Heart right ventricle (tissue), 16 donors: ENCODE measurements around the gene GHRHR. TPM values are rescaled to one million over a fixed set of nuclear protein-coding genes. Genes with fewer than 3 reads are reported as not detected.

Experiments used
- ATAC-seq, 8 donors: fragments of 200-7000 bp; cut with Tn5 transposase; one replicate each; pipeline ENCODE4 v1.9.1; 2020; ENCODE audit warnings: mild to moderate bottlenecking in 8 of 8, moderate library complexity in 8 of 8, moderate number of reproducible peaks in 1 of 8
- DNase-seq, 2 donors: peaks; one replicate each; pipeline ENCODE4 v3.0.0-alpha.2; 2020
- H3K27ac ChIP-seq, 10 donors: fragments of 200-600 bp; sonication (generic) in 2 of 10; one replicate each; pipeline versions ENCODE4 v1.5.0 to v1.8.0; 2020 to 2022; ENCODE audit warnings: mild to moderate bottlenecking in 3 of 10
- H3K27me3 ChIP-seq, 7 donors: fragments of 200-600 bp; one replicate each; pipeline ENCODE4 v1.8.0; 2021 to 2022; ENCODE audit warnings: mild to moderate bottlenecking in 2 of 7
- H3K36me3 ChIP-seq, 9 donors: fragments of 200-600 bp; sonication (generic) in 1 of 9; one replicate each; pipeline versions ENCODE4 v1.5.0 to v1.8.0; 2020 to 2022; ENCODE audit warnings: mild to moderate bottlenecking in 2 of 9
- H3K4me1 ChIP-seq, 9 donors: fragments of 200-600 bp; sonication (generic) in 1 of 9; one replicate each; pipeline versions ENCODE4 v1.5.0 to v1.8.0; 2020 to 2022; ENCODE audit warnings: mild to moderate bottlenecking in 4 of 9
- H3K4me3 ChIP-seq, 10 donors: fragments of 200-600 bp; sonication (generic) in 2 of 10; one replicate each; pipeline versions ENCODE4 v1.5.0 to v1.8.0; 2020 to 2022; ENCODE audit warnings: mild to moderate bottlenecking in 7 of 10, moderate library complexity in 2 of 10
- H3K9me3 ChIP-seq, 11 donors: fragments of 200-600 bp in 10 of 11; sonication (generic) in 2 of 11; one replicate each; pipeline versions ENCODE4 v1.5.0 to v1.8.0; 2013 to 2022; ENCODE audit warnings: mild to moderate bottlenecking in 2 of 11, control low read depth in 1 of 11, moderate library complexity in 1 of 11
- CTCF ChIP-seq, 9 donors: fragments of 200-600 bp; sonication (generic) in 2 of 9; IDR thresholded peaks; one replicate each; pipeline versions ENCODE4 v1.5.0 to v1.8.0; 2021 to 2022; ENCODE audit warnings: antibody characterized with exemption in 9 of 9, mild to moderate bottlenecking in 5 of 9, moderate library complexity in 1 of 9
- WGBS, 2 donors: extraction: QIAGEN DNeasy Blood & Tissue Kit; methylation state at CpG; one replicate each; pipeline ENCODE4 v1.1.7; 2013; ENCODE audit warnings: inconsistent platforms in 1 of 2; 5-methylcytosine and 5-hydroxymethylcytosine counted together
- intact Hi-C, 10 donors: fragments of 100-400 bp; cut with DNase I; formaldehyde crosslinking; loops; one replicate each; pipeline versions ENCODE4 v1.11.1 to v1.14.2; 2022
- long read RNA-seq, 3 donors: library from polyadenylated mRNA; unstranded; transcript quantifications; one replicate each; pipeline ENCODE4 v2.0.0, GENCODE V29; 2020 to 2021
- polyA plus RNA-seq, 2 donors: library from polyadenylated mRNA; stranded (reverse); fragments of 200-250 nt; gene quantifications; one replicate each; pipeline ENCODE4 v1.2.3, GENCODE V29; 2013
- total RNA-seq, 10 donors: library from RNA; stranded (reverse); fragmentation: NEBNext Ultra II Directional in 3 of 10; extraction: Animal tissue kit (Norgen Biotek cat#: 25700) in 3 of 10; gene quantifications; one replicate each; pipeline versions ENCODE4 v1.2.1 to v1.2.4, GENCODE V29; 2021 to 2023
- donor health status: Arrhythmogenic right ventricular cardiomyopathy.
- donor health status: ischemic (EF 13 %, LVEDD 7.1; RV severe dilation, severe dysfunction).
- donor health status: healthy with polysubstance abuse.
- donor health status: DM: no; HTN: yes; CAD: no.
- donor health status: DM: no; HTN: no; CAD: no.
- donor health status: ischemic (EF 25% LVEDD 6.9; RV normal size, moderate dysfunction).
- donor health status: ischemic (EF 25% LVEDD 5.7; RV mildly dilated, moderate dysfunction).
- donor health status: healthy.
- donor health status: DM: yes; HTN: yes; CAD: no.
- donor health status: Ischemic cardiomyopathy.
- donor health status: ischemic (EF 35%, LVEDD 5.7; RV mildly dilated, moderate dysfunction).
- donor health status: nonischemic (EF 11% LVEDD 7.7; RV severe dilation, severe dysfunction).
- donor health status: DM: yes; HTN: yes; CAD: no.
- donor health status: PGD.
- donor health status: ischemic (EF 29% LVEDD 5.4; RV normal size, mild dysfunction).
- donor health status: nonischemic (EF 23%, LVEDD 6.1; RV moderate dilation, normal function).

Gene GHRHR
- not detected for total RNA-seq
- polyA plus RNA-seq = not detected
- long read RNA-seq, donor 1 = 0 reads
- long read RNA-seq, donor 2 = 0 reads
- long read RNA-seq, donor 3 = 0 reads

GRCh38 chr7:30963842-30964241 lies at the start of gene GHRHR:
Gene GHRHR, plus strand, starts transcription at chr7:30963953. Its CDS starts 116 bp downstream, at chr7:30964069.
- no peaks in the 10 kb centered on the region for H3K4me1 ChIP-seq
- ATAC-seq (no peak), DNase-seq (no peak)
- WGBS, 2 donors = 90 to 93% methylated on average over 11 of the region's 11 CpGs
- intact Hi-C loops = no loop called here
- H3K4me3 ChIP-seq = no peak within 1 kb of the TSS
- no peak within 1 kb of the TSS for H3K27ac ChIP-seq
- H3K9me3 ChIP-seq = no peaks in the 10 kb centered on the region
- H3K36me3 ChIP-seq = no peaks in the 10 kb centered on the region
- TF ChIP-seq CTCF (IDR thresholded peaks at IDR 0.05) = no peak
- peaks cover 0 to 25% (median 0%) of the 10 kb centered on the region in 7 donors for H3K27me3 ChIP-seq

DNA sequence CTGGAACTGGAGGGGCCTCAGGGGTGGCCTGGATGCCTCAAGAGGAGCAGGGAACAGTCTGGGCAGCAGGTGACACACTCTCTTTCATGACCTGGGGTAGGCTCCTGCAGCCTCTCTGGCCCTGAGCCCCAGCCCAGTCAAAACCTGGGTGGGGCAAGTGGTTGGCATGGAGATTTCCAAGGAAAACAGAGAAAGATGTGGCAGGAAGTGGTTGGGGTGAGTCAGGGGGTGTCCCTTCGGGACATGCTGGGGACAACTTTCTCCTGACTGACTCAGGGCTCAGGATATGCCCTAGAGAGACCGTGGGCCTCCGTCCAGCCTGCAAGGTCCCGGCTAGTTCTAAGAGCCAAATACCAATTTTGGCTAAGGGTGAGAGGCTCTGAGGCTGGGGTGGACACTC lies 49.2 kb upstream of the GHRHR start:
- intact Hi-C loops = loop anchor here in 3 of 10 donors (5.0 to 10.0 kb wide), 3 partner anchors 90 to 100 kb away; no protein-coding TSS in a partner anchor
- no peaks in the 10 kb centered on the region for H3K36me3 ChIP-seq
- peak overlapping the region in 9 of 10 donors; percentile 74 to 91 (median 85) for H3K27ac ChIP-seq
- TF ChIP-seq CTCF (IDR thresholded peaks at IDR 0.05) = no peak
- peaks cover 36 to 100% (median 77%) of the 10 kb centered on the region in 9 donors for H3K4me1 ChIP-seq
- no peaks in the 10 kb centered on the region for H3K9me3 ChIP-seq
- ATAC-seq (peak in 5 of 8 donors; percentile 1 to 44 (median 9)), DNase-seq (peak in 1 of 2 donors; percentile 30)
- H3K27me3 ChIP-seq = no peaks in the 10 kb centered on the region
- WGBS, 2 donors = 20 to 53% methylated on average over 4 of the region's 4 CpGs
- peak overlapping the region; percentile 0 to 70 (median 54) for H3K4me3 ChIP-seq

- intact Hi-C loops = loop anchor here in 4 of 10 donors (5.0 to 10.0 kb wide), 4 partner anchors 90 to 163 kb away; partner anchors contain the start of gene INMT (in 1 of the 4)
Observed at GRCh38 chr7:30915005-30915601, 48.6 kb upstream of the GHRHR start.

More at GRCh38 chr7:30915005-30915601, 48.6 kb upstream of the GHRHR start:
- ATAC-seq (peak in 4 of 8 donors; percentile 1 to 55 (median 22)), DNase-seq (peak in 1 of 2 donors; percentile 51)
- Histone ChIP-seq H3K4me3 (peak overlapping the region; percentile 11 to 70 (median 54)), H3K36me3 (no peaks in the 10 kb centered on the region), H3K9me3 (no peaks in the 10 kb centered on the region), H3K4me1 (peaks cover 37 to 100% (median 77%) of the 10 kb centered on the region in 9 donors), H3K27ac (peak overlapping the region in 9 of 10 donors; percentile 74 to 91 (median 85)), H3K27me3 (no peaks in the 10 kb centered on the region)
- WGBS, 2 donors = 32 to 38% methylated on average over 11 of the region's 11 CpGs
- no peak for TF ChIP-seq CTCF (IDR thresholded peaks at IDR 0.05)
